Gastrocnemius medialis (tissue), 4 donors: ENCODE measurements around the gene TTC39B.

Experiments used
- CTCF ChIP-seq, 5 experiments: fragments of 450-650 bp in 3 of 5; fragments of 200-600 bp in 2 of 5; sonication (generic) in 2 of 5; IDR thresholded peaks in 4 of 5; conservative IDR thresholded peaks in 1 of 5; 1 replicate in 4 of 5; 2 replicates in 1 of 5; pipeline ENCODE4 v1.5.1; 2016 to 2019; ENCODE audit warnings: antibody characterized with exemption in 5 of 5, mild to moderate bottlenecking in 3 of 5, moderate library complexity in 3 of 5
- POLR2A ChIP-seq, 2 donors: fragments of 450-650 bp; IDR thresholded peaks; one replicate each; pipeline ENCODE4 v1.6.1; 2017; ENCODE audit warnings: antibody characterized with exemption in 2 of 2, mild to moderate bottlenecking in 2 of 2, moderate library complexity in 2 of 2

- no peak for TF ChIP-seq CTCF (IDR thresholded peaks at IDR 0.05 in 4 of 5, conservative IDR thresholded peaks at IDR 0.05 in 1 of 5)
- no peak for TF ChIP-seq POLR2A (IDR thresholded peaks at IDR 0.05)
These were observed 175.9 kb downstream of the TTC39B start for GRCh38 chr9:15131094-15131493.
